ENCODE measurements around the gene SYT11. TPM values are rescaled to one million over a fixed set of nuclear protein-coding genes. Genes with fewer than 3 reads are reported as not detected.

Gene SYT11
- total and polyA plus RNA-seq, 7 experiments from 2014 or later, result 0.39 to 22.9 (median 1.4) TPM

GRCh38 chr1:155900161-155900560 is 40.8 kb downstream of the SYT11 start:
- POLR2A ChIA-PET, result no interaction called here
- Mint-ChIP-seq H3K27me3 (no peaks in the 10 kb centered on the region), H3K4me3 (no peak overlapping the region), H3K27ac (peak overlapping the region in 1 of 9 donors; percentile 4), H3K36me3 (peaks cover 10 to 34% (median 25%) of the 10 kb centered on the region in 5 donors), H3K4me1 (peaks cover 3 to 9% (median 5%) of the 10 kb centered on the region in 7 donors), H3K9me3 (no peaks in the 10 kb centered on the region)
- ATAC-seq, result no peak
- Histone ChIP-seq H3K27ac (ENCODE audit: low read depth, low read length) (no peak overlapping the region), H3K36me3 (ENCODE audit: control insufficient read depth in 2 of 3, insufficient read depth in 3 of 3, low read length in 3 of 3) (peaks cover 27 to 70% (median 32%) of the 10 kb centered on the region in 3 experiments), H3K4me3 (ENCODE audit: low read length) (no peak overlapping the region), H3K27me3 (ENCODE audit: control insufficient read depth in 2 of 2, insufficient read depth in 2 of 2, low read length in 2 of 2) (no peaks in the 10 kb centered on the region), H3K4me1 (ENCODE audit: control insufficient read depth in 2 of 2, insufficient read depth in 2 of 2, low read length in 2 of 2) (no peaks in the 10 kb centered on the region), H3K9me3 (ENCODE audit: control insufficient read depth in 2 of 3, low read length in 3 of 3) (no peaks in the 10 kb centered on the region)
- DNase-seq, result no peak
- CTCF ChIA-PET, result no interaction called here
- intact Hi-C loops (cut with micrococcal nuclease), result no loop called here

- POLR2A ChIA-PET, result no interaction called here
- intact Hi-C loops (cut with micrococcal nuclease), result no loop called here
- CTCF ChIA-PET, result interaction anchor here (0.6 kb wide), 1 partner anchor 149 kb away, joined by 3 read pairs; the partner anchor contains the start of gene UBQLN4
Observed at GRCh38 chr1:155904261-155904660, 44.9 kb downstream of the SYT11 start.

GRCh38 chr1:155909894-155910293 is 50.5 kb downstream of the SYT11 start:
- Mint-ChIP-seq H3K4me3 (peak overlapping the region; percentile 83 to 99 (median 96)), H3K4me1 (peaks cover 11 to 42% (median 21%) of the 10 kb centered on the region in 7 donors), H3K36me3 (peaks cover 0 to 18% (median 4%) of the 10 kb centered on the region in 5 donors), H3K9me3 (no peaks in the 10 kb centered on the region), H3K27me3 (no peaks in the 10 kb centered on the region), H3K27ac (peak overlapping the region; percentile 62 to 99 (median 92))
- no peaks in the 10 kb centered on the region for H3K27me3 ChIP-seq (ENCODE audit: control insufficient read depth in 2 of 2, insufficient read depth in 2 of 2, low read length in 2 of 2)
- peak overlapping the region; percentile 73 for H3K4me3 ChIP-seq (ENCODE audit: low read length)
- no peaks in the 10 kb centered on the region for H3K9me3 ChIP-seq (ENCODE audit: control insufficient read depth in 2 of 3, low read length in 3 of 3)
- H3K27ac ChIP-seq (ENCODE audit: low read depth, low read length), result peak overlapping the region; percentile 80
- ATAC-seq (peak; percentile 48), DNase-seq (peak in 2 of 9 donors; percentile 5 to 12)
- CTCF ChIA-PET, result no interaction called here
- H3K4me1 ChIP-seq (ENCODE audit: control insufficient read depth in 2 of 2, insufficient read depth in 2 of 2, low read length in 2 of 2), result peaks cover 5 to 17% of the 10 kb centered on the region in 2 donors
- intact Hi-C loops (cut with micrococcal nuclease), result loop anchor here (2.0 to 10.0 kb wide), 3 partner anchors 69 to 588 kb away; partner anchors contain the start of genes RUSC1 (in 2 of the 2) and ARHGEF2 (in 1 of the 2)
- POLR2A ChIA-PET, result interaction anchor here (1.8 kb wide), 1 partner anchor 67 kb away, joined by 10 read pairs; no protein-coding TSS in a partner anchor
- peaks cover 8 to 39% (median 18%) of the 10 kb centered on the region in 3 experiments for H3K36me3 ChIP-seq (ENCODE audit: control insufficient read depth in 2 of 3, insufficient read depth in 3 of 3, low read length in 3 of 3)

More at GRCh38 chr1:155904261-155904660, 44.9 kb downstream of the SYT11 start:
- H3K4me3 Mint-ChIP-seq, result no peak overlapping the region
- ATAC-seq (no peak), DNase-seq (no peak)
- no peak overlapping the region for H3K27ac Mint-ChIP-seq
- Histone ChIP-seq H3K4me1 (ENCODE audit: control insufficient read depth in 2 of 2, insufficient read depth in 2 of 2, low read length in 2 of 2) (no peaks in the 10 kb centered on the region), H3K9me3 (ENCODE audit: control insufficient read depth in 2 of 3, low read length in 3 of 3) (no peaks in the 10 kb centered on the region), H3K4me3 (ENCODE audit: low read length) (no peak overlapping the region), H3K27me3 (ENCODE audit: control insufficient read depth in 2 of 2, insufficient read depth in 2 of 2, low read length in 2 of 2) (no peaks in the 10 kb centered on the region), H3K36me3 (ENCODE audit: control insufficient read depth in 2 of 3, insufficient read depth in 3 of 3, low read length in 3 of 3) (peaks cover 24 to 70% (median 32%) of the 10 kb centered on the region in 3 experiments), H3K27ac (ENCODE audit: low read depth, low read length) (no peak overlapping the region)
- no peaks in the 10 kb centered on the region for H3K27me3 Mint-ChIP-seq
- H3K9me3 Mint-ChIP-seq, result no peaks in the 10 kb centered on the region
- H3K4me1 Mint-ChIP-seq, result peaks cover 3 to 20% (median 5%) of the 10 kb centered on the region in 7 donors
- peaks cover 10 to 28% (median 15%) of the 10 kb centered on the region in 5 donors for H3K36me3 Mint-ChIP-seq

DNA sequence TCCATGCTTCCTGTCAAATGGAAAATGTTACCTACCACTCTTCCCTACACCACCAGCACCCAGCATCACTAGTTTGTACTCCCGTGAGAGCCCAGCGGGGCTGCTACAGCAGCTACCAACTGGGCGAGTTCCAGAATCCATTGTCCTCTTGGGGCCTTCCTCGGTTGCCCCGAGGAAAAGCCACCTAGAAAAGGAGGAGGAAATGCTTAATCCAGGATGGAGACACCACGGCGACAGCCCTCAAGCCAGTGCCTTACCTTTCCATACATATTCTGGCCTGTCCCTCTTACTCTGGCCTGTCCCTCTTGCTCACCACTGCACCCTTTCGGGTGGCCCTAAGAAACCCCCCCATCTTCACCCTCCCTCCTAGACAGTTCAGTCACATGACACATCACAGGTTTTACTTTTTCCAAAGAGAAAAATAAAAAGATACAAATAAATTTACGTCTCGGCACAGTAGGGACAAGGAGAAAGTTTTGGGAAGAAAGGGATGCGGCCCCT is 51.3 kb downstream of the SYT11 start:
- intact Hi-C loops (cut with micrococcal nuclease), result loop anchor here (1.0 to 10.0 kb wide), 9 partner anchors 17 to 588 kb away; partner anchors contain the start of genes ARHGEF2 (in 2 of the 2), KHDC4 (in 2 of the 2), LAMTOR2 (in 2 of the 2) and RUSC1 (in 2 of the 2)

DNA sequence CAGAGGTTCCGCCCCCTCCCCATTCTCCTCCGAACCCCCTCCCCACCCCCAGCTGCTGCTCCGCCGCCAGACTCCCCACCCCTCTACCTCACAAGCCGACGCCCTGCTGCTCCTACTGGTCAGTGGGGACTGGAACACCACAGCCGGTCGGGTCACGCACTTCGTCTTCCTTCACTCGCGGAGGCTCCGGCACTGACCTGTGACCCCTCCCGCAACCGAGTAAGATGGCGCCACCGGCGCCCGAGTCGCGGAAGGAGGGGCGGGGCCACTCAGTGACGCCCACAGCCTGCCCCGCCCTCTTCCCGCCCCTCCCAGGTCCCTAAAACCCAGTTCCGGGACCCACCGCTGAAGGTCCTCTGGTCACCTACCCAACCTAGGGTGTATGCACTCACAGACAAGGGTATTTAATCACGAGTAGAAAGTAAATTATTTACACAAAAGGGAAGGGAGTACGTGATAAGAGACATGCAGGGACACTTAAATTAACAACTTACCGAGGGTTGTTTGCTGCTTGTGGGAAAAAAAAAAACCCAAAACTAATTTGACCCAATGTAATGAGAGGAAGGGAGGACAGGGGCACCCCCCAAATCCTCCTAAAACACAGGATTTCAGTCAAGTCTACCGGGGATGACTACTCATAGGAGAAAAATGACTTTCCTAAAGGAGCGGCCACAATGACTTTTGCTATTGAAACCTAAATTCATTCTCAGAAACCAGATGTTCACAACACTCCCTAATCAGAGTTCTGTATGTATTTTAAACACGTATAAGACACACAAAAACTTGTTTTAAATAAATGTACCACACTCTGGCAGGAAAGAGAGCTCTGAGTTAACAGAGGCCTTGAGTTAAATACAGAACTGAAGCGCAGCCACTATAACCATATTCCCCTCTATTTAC is 52.0 kb downstream of the SYT11 start, which contains the start of gene RIT1:
TSS of gene RIT1 (minus strand) at position 194 of the 900 bp plus-strand sequence. CDS start 588 bp downstream, outside the sequence.
- DNase-seq (peak; percentile 68 to 85 (median 76)), ATAC-seq (peak; percentile 99)
- no peaks in the 10 kb centered on the region for H3K27me3 Mint-ChIP-seq
- POLR2A ChIA-PET, result interaction anchor here (1.8 kb wide), 1 partner anchor 65 kb away, joined by 10 read pairs; no protein-coding TSS in a partner anchor
- Histone ChIP-seq H3K4me3 (ENCODE audit: low read length) (peak within 1 kb of the TSS; percentile 73), H3K27ac (ENCODE audit: low read depth, low read length) (peak within 1 kb of the TSS; percentile 80), H3K27me3 (ENCODE audit: control insufficient read depth in 2 of 2, insufficient read depth in 2 of 2, low read length in 2 of 2) (no peaks in the 10 kb centered on the region), H3K36me3 (ENCODE audit: control insufficient read depth in 2 of 3, insufficient read depth in 3 of 3, low read length in 3 of 3) (peaks cover 9 to 43% (median 20%) of the 10 kb centered on the region in 3 experiments), H3K4me1 (ENCODE audit: control insufficient read depth in 2 of 2, insufficient read depth in 2 of 2, low read length in 2 of 2) (peaks cover 5 to 17% of the 10 kb centered on the region in 2 donors), H3K9me3 (ENCODE audit: control insufficient read depth in 2 of 3, low read length in 3 of 3) (no peaks in the 10 kb centered on the region)
- intact Hi-C loops (cut with micrococcal nuclease), result loop anchor here (1.0 to 10.0 kb wide), 9 partner anchors 18 to 589 kb away; partner anchors contain the start of genes ARHGEF2 (in 2 of the 2), KHDC4 (in 2 of the 2), LAMTOR2 (in 2 of the 2) and RUSC1 (in 2 of the 2)
- no peaks in the 10 kb centered on the region for H3K9me3 Mint-ChIP-seq
- peak within 1 kb of the TSS; percentile 85 to 99 (median 96) for H3K4me3 Mint-ChIP-seq
- CTCF ChIA-PET, result no interaction called here
- peaks cover 11 to 38% (median 21%) of the 10 kb centered on the region in 7 donors for H3K4me1 Mint-ChIP-seq
- H3K36me3 Mint-ChIP-seq, result peaks cover 0 to 24% (median 4%) of the 10 kb centered on the region in 5 donors
- H3K27ac Mint-ChIP-seq, result peak within 1 kb of the TSS; percentile 90 to 99 (median 96)

More for the DNA sequence above, 51.3 kb downstream of the SYT11 start:
- POLR2A ChIA-PET, result interaction anchor here (1.8 kb wide), 1 partner anchor 66 kb away, joined by 10 read pairs; no protein-coding TSS in a partner anchor
- Mint-ChIP-seq H3K4me3 (peak overlapping the region; percentile 85 to 99 (median 96)), H3K27ac (peak overlapping the region; percentile 90 to 99 (median 96)), H3K9me3 (no peaks in the 10 kb centered on the region), H3K27me3 (no peaks in the 10 kb centered on the region), H3K36me3 (peaks cover 0 to 18% (median 4%) of the 10 kb centered on the region in 5 donors), H3K4me1 (peaks cover 11 to 42% (median 21%) of the 10 kb centered on the region in 7 donors)
- Histone ChIP-seq H3K4me1 (ENCODE audit: control insufficient read depth in 2 of 2, insufficient read depth in 2 of 2, low read length in 2 of 2) (peaks cover 5 to 17% of the 10 kb centered on the region in 2 donors), H3K27me3 (ENCODE audit: control insufficient read depth in 2 of 2, insufficient read depth in 2 of 2, low read length in 2 of 2) (no peaks in the 10 kb centered on the region), H3K4me3 (ENCODE audit: low read length) (peak overlapping the region; percentile 73), H3K36me3 (ENCODE audit: control insufficient read depth in 2 of 3, insufficient read depth in 3 of 3, low read length in 3 of 3) (peaks cover 5 to 41% (median 18%) of the 10 kb centered on the region in 3 experiments), H3K27ac (ENCODE audit: low read depth, low read length) (peak overlapping the region; percentile 80), H3K9me3 (ENCODE audit: control insufficient read depth in 2 of 3, low read length in 3 of 3) (no peaks in the 10 kb centered on the region)
- CTCF ChIA-PET, result no interaction called here
- ATAC-seq (peak; percentile 53), DNase-seq (peak in 3 of 9 donors; percentile 11 to 28 (median 28))

All from naive thymus-derived CD4-positive, alpha-beta T cell (primary cell).